ENCODE measurements around the gene DDX47.

DNA sequence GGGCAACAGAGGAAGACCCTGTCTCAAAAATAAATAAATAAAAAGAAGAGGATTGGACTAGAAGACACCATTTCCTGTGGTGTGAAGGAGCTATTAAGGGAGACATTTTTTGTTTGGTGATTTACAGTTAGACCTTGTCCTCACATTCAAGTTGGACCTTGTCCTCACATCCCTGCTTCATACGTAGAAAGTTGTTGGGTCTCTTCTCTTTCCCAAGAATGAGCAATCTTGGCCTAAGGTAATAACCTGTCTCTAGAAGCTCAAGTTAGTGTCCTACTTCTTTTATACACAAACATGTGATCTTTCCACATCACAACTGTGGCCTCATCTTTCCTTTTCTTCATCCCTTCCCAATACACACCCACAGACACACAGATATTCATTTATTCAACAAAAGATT is 14.7 kb upstream of the DDX47 start:
- TF ChIP-seq, protein P1, sequence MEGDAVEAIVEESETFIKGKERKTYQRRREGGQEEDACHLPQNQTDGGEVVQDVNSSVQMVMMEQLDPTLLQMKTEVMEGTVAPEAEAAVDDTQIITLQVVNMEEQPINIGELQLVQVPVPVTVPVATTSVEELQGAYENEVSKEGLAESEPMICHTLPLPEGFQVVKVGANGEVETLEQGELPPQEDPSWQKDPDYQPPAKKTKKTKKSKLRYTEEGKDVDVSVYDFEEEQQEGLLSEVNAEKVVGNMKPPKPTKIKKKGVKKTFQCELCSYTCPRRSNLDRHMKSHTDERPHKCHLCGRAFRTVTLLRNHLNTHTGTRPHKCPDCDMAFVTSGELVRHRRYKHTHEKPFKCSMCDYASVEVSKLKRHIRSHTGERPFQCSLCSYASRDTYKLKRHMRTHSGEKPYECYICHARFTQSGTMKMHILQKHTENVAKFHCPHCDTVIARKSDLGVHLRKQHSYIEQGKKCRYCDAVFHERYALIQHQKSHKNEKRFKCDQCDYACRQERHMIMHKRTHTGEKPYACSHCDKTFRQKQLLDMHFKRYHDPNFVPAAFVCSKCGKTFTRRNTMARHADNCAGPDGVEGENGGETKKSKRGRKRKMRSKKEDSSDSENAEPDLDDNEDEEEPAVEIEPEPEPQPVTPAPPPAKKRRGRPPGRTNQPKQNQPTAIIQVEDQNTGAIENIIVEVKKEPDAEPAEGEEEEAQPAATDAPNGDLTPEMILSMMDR (conservative IDR thresholded peaks at IDR 0.05; ENCODE audit: low read depth, low read length) = no peak
- TF ChIP-seq EZH2 (IDR thresholded peaks at IDR 0.05; ENCODE audit: borderline replicate concordance, low read depth, low read length, poor library complexity, severe bottlenecking) = no peak
